ENCODE measurements around the gene EIF3B.
A peak's percentile ranks its signal among the peaks of the same experiment; 100 is the strongest.

Gene EIF3B

DNA sequence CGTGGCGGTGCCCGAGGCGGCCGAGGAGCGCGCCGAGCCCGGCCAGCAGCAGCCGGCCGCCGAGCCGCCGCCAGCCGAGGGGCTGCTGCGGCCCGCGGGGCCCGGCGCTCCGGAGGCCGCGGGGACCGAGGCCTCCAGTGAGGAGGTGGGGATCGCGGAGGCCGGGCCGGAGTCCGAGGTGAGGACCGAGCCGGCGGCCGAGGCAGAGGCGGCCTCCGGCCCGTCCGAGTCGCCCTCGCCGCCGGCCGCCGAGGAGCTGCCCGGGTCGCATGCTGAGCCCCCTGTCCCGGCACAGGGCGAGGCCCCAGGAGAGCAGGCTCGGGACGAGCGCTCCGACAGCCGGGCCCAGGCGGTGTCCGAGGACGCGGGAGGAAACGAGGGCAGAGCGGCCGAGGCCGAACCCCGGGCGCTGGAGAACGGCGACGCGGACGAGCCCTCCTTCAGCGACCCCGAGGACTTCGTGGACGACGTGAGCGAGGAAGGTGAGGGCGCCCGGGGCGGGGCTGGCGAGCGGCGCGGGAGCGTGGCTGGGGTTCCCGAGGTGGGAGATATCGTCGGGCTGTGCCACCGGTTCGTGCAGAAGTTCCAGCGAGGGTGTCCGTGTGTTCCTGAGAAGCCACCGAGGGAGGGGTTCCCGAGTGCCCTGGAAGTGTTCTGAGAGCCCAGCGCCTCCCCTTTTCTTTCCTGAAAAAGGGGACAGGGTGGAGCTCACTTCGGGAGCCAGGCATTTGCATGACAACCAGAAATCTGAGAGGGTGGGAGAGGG, 495 bp downstream of the EIF3B start:
- Histone ChIP-seq H3K36me3 (replicated peaks; ENCODE audit: insufficient read depth, low read length) (peaks cover 6% of the 10 kb centered on the region; the same call in 1 of the 2 replicates), H3F3A (ENCODE audit: insufficient read depth, low read length) (peaks cover 7% of the 10 kb centered on the region), H3K4me3 (ENCODE audit: low read length) (peak overlapping the region; percentile 89), H3K79me2 (ENCODE audit: low read length) (peaks cover 53% of the 10 kb centered on the region), H3K9me3 (replicated peaks; ENCODE audit: insufficient read depth, low read length) (no peaks in the 10 kb centered on the region), H3K4me1 (ENCODE audit: low read length) (peaks cover 13% of the 10 kb centered on the region), H2AFZ (ENCODE audit: low read length) (no peak overlapping the region), H3K4me2 (ENCODE audit: low read depth, low read length) (peak overlapping the region; percentile 80), H3K27ac (ENCODE audit: low read length) (peak overlapping the region; percentile 19; the same call in 1 of the 2 replicates), H4K20me1 (ENCODE audit: insufficient read depth, low read length) (peaks cover 37% of the 10 kb centered on the region), H3K27me3 (replicated peaks; ENCODE audit: insufficient read depth, low read length) (no peaks in the 10 kb centered on the region), H3K9ac (ENCODE audit: low read length) (peak overlapping the region; percentile 100), H3K9me2 (replicated peaks; ENCODE audit: insufficient read depth, low read length) (no peaks in the 10 kb centered on the region)
- no peak for DNase-seq
- TF ChIP-seq, protein P1, sequence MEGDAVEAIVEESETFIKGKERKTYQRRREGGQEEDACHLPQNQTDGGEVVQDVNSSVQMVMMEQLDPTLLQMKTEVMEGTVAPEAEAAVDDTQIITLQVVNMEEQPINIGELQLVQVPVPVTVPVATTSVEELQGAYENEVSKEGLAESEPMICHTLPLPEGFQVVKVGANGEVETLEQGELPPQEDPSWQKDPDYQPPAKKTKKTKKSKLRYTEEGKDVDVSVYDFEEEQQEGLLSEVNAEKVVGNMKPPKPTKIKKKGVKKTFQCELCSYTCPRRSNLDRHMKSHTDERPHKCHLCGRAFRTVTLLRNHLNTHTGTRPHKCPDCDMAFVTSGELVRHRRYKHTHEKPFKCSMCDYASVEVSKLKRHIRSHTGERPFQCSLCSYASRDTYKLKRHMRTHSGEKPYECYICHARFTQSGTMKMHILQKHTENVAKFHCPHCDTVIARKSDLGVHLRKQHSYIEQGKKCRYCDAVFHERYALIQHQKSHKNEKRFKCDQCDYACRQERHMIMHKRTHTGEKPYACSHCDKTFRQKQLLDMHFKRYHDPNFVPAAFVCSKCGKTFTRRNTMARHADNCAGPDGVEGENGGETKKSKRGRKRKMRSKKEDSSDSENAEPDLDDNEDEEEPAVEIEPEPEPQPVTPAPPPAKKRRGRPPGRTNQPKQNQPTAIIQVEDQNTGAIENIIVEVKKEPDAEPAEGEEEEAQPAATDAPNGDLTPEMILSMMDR (IDR thresholded peaks at IDR 0.05; ENCODE audit: low read length) = no peak
- TF ChIP-seq EZH2 (optimal IDR thresholded peaks at IDR 0.05; ENCODE audit: low read depth, low read length) (no peak), EZH2phosphoT487 (IDR thresholded peaks at IDR 0.05; ENCODE audit: low read length) (no peak)

DNA sequence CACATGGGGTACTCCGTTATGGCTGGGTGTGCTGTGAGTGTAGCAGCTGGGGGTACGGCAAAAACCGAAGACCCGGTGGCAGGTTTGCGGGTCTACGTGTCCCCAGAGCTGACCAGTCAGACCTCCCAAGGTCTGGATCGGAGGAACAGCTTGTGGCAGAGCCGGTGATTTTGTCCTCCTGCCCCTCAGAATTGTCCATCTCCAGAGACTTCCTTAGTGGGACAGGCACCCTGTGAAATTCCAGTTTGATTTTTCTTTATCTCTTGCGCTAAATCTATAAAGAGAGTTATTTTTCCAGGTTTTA, 1.0 kb downstream of the EIF3B start:
- Histone ChIP-seq H3K36me3 (replicated peaks; ENCODE audit: insufficient read depth, low read length) (peaks cover 11% of the 10 kb centered on the region; the same call in 1 of the 2 replicates), H3K9me3 (replicated peaks; ENCODE audit: insufficient read depth, low read length) (no peaks in the 10 kb centered on the region), H2AFZ (ENCODE audit: low read length) (no peak overlapping the region), H3K9ac (ENCODE audit: low read length) (peak overlapping the region; percentile 97), H3K27me3 (replicated peaks; ENCODE audit: insufficient read depth, low read length) (no peaks in the 10 kb centered on the region), H3F3A (ENCODE audit: insufficient read depth, low read length) (peaks cover 7% of the 10 kb centered on the region), H3K4me1 (ENCODE audit: low read length) (peaks cover 13% of the 10 kb centered on the region), H4K20me1 (ENCODE audit: insufficient read depth, low read length) (peaks cover 42% of the 10 kb centered on the region), H3K79me2 (ENCODE audit: low read length) (peaks cover 58% of the 10 kb centered on the region), H3K9me2 (replicated peaks; ENCODE audit: insufficient read depth, low read length) (no peaks in the 10 kb centered on the region), H3K4me3 (ENCODE audit: low read length) (peak overlapping the region; percentile 89), H3K4me2 (ENCODE audit: low read depth, low read length) (peak overlapping the region; percentile 80), H3K27ac (ENCODE audit: low read length) (no peak overlapping the region)
- no peak for TF ChIP-seq EZH2phosphoT487 (IDR thresholded peaks at IDR 0.05; ENCODE audit: low read length)
- TF ChIP-seq, protein P1 (IDR thresholded peaks at IDR 0.05; ENCODE audit: low read length) = no peak
- no peak for TF ChIP-seq EZH2 (optimal IDR thresholded peaks at IDR 0.05; ENCODE audit: low read depth, low read length)
- no peak for DNase-seq

DNA sequence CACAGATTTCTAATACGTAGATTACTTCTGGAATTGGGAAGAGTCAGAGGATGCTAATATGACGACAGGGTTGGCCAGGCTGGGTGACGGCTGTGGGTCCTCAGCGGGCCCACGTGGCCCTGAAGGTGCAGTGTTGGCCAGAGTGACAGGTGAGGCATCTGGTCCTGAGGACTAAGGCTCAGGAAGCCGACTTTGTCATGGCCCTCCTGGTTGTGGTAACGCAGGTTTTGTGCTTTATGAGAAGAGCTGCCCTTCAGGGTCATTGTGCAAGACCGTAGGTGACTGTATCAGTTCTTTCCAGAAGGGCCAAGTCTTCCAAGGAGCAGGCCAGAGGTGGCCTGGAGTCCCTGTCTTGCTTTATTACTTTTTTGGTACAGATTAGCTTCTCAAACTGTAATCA, 2.5 kb downstream of the EIF3B start:
- Histone ChIP-seq H3K9me2 (replicated peaks; ENCODE audit: insufficient read depth, low read length) (no peaks in the 10 kb centered on the region), H3K79me2 (ENCODE audit: low read length) (peaks cover 71% of the 10 kb centered on the region), H3K27me3 (replicated peaks; ENCODE audit: insufficient read depth, low read length) (no peaks in the 10 kb centered on the region), H3K36me3 (replicated peaks; ENCODE audit: insufficient read depth, low read length) (peaks cover 14% of the 10 kb centered on the region; the same call in 1 of the 2 replicates), H4K20me1 (ENCODE audit: insufficient read depth, low read length) (peaks cover 49% of the 10 kb centered on the region), H3K4me3 (ENCODE audit: low read length) (no peak overlapping the region), H3K4me1 (ENCODE audit: low read length) (peaks cover 13% of the 10 kb centered on the region), H3K27ac (ENCODE audit: low read length) (no peak overlapping the region), H3K9me3 (replicated peaks; ENCODE audit: insufficient read depth, low read length) (no peaks in the 10 kb centered on the region), H2AFZ (ENCODE audit: low read length) (no peak overlapping the region), H3K9ac (ENCODE audit: low read length) (no peak overlapping the region), H3F3A (ENCODE audit: insufficient read depth, low read length) (peaks cover 7% of the 10 kb centered on the region), H3K4me2 (ENCODE audit: low read depth, low read length) (peak overlapping the region; percentile 80; the same call in 1 of the 2 replicates)
- no peak for DNase-seq
- TF ChIP-seq EZH2phosphoT487 (IDR thresholded peaks at IDR 0.05; ENCODE audit: low read length) = no peak
- TF ChIP-seq, protein P1 (IDR thresholded peaks at IDR 0.05; ENCODE audit: low read length) = no peak
- TF ChIP-seq EZH2 (optimal IDR thresholded peaks at IDR 0.05; ENCODE audit: low read depth, low read length) = no peak

Data from MM.1S (cell line).